Stimulated activated CD4-positive, alpha-beta T cell treated with anti-CD3 and anti-CD28 coated beads, TNF-alpha, amount 100 ng/mL, for 4 hours (primary cell): ENCODE measurements around the gene PCIF1.
"Not testable (repeated sequence)": the region's sequence is repeated elsewhere in the genome, so short reads cannot be mapped to it uniquely, and the experiment has no call there.

Experiments used
- DNase-seq, 3 experiments: peaks; one replicate each; pipeline ENCODE4 v3.0.0-alpha.2; 2020; ENCODE audit warnings: low read depth in 3 of 3

PCIF1 gene

GRCh38 chr20:45924391-45925261 is 9.9 kb upstream of the PCIF1 start:
- no peak for DNase-seq

- no peak for DNase-seq
Observed at GRCh38 chr20:45925821-45926506, 8.5 kb upstream of the PCIF1 start.

- no peak for DNase-seq
Observed at GRCh38 chr20:45926731-45927070, 7.8 kb upstream of the PCIF1 start.

GRCh38 chr20:45927071-45927878 is 7.2 kb upstream of the PCIF1 start:
- no peak for DNase-seq

- not testable (repeated sequence) for DNase-seq
Observed at GRCh38 chr20:45931680-45932079, 2.8 kb upstream of the PCIF1 start.

GRCh38 chr20:45933266-45934045 is 1.0 kb upstream of the PCIF1 start:
- DNase-seq = no peak

GRCh38 chr20:45934046-45934585 is 367 bp upstream of the PCIF1 start:
- DNase-seq = no peak

GRCh38 chr20:45935416-45936046 is 1.0 kb downstream of the PCIF1 start:
- no peak for DNase-seq

GRCh38 chr20:45937765-45938164 is 3.3 kb downstream of the PCIF1 start:
- no peak for DNase-seq

- no peak for DNase-seq
Observed at GRCh38 chr20:45938727-45939438, 4.4 kb downstream of the PCIF1 start.

- DNase-seq = no peak
Observed at GRCh38 chr20:45940053-45940452, 5.6 kb downstream of the PCIF1 start.

GRCh38 chr20:45940469-45940868 is 6.0 kb downstream of the PCIF1 start:
- no peak for DNase-seq

- DNase-seq = no peak
Observed at GRCh38 chr20:45943613-45944012, 9.1 kb downstream of the PCIF1 start.

- DNase-seq = no peak
Observed at GRCh38 chr20:45944151-45944964, 9.9 kb downstream of the PCIF1 start.

- no peak for DNase-seq
Observed at GRCh38 chr20:45944965-45945677, 10.6 kb downstream of the PCIF1 start.

- no peak for DNase-seq
Observed at GRCh38 chr20:45945678-45946148, 11.2 kb downstream of the PCIF1 start.

GRCh38 chr20:45946149-45946970 is 11.9 kb downstream of the PCIF1 start:
- DNase-seq = no peak
